NCI-H510A (cell line): ENCODE results near the gene CD4.

Source experiments
- DNase-seq: peaks from one replicate; lab custom pipeline; 2025; lab: John Stamatoyannopoulos, UW

Gene CD4

DNA sequence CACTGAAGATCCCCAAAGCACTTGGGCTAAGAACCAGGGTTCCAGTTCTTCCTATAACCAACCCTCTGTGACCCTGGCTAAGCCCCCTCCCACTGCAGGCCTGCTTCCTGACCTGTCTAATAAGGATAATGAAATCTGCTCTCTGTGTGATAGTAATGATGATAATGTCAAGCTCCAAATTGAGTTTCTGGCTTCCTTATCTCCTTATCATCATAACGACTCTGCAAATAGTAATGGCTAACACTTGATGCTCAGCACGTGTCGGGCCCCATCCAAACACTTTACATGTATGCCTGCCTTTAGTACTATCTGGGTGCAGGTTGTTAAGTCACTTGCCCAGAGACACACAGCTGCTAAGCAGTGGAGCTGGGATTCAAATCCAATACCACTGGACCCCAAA lies 27.3 kb downstream of the CD4 start:
- DNase-seq = no peak

DNA sequence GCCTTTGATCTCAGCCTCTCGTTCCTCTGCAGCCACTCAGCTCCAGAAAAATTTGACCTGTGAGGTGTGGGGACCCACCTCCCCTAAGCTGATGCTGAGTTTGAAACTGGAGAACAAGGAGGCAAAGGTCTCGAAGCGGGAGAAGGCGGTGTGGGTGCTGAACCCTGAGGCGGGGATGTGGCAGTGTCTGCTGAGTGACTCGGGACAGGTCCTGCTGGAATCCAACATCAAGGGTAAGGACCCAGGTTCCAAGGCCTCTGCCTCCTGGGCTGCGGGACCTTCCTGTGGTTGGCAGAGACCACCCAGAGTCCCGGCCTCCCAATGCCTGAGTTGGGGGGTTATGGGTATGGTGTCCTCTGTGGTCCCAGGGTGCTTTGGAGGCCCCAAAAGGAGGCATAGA lies 27.8 kb downstream of the CD4 start:
- no peak for DNase-seq

DNA sequence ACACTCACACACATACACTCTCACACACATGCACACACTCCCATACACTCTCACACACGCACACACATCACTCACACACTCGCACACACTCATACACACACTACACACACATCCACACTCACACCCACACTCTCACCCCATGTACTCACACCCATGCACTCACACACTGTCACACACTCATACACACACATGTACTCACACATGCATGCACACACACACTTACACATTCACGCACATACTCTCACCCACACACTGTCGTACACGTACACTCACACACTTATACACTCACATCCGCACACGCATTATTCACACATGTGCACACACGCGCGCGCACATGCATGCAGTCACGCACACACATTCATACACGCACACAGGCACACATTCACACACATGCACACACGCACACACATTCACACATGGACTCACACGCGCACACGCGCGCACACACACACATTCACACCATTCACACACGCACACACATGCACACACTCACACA lies 28.4 kb downstream of the CD4 start:
- DNase-seq = no peak

- DNase-seq = no peak
Measured at GRCh38 chr12:6818222-6818621, 28.9 kb downstream of the CD4 start.

DNA sequence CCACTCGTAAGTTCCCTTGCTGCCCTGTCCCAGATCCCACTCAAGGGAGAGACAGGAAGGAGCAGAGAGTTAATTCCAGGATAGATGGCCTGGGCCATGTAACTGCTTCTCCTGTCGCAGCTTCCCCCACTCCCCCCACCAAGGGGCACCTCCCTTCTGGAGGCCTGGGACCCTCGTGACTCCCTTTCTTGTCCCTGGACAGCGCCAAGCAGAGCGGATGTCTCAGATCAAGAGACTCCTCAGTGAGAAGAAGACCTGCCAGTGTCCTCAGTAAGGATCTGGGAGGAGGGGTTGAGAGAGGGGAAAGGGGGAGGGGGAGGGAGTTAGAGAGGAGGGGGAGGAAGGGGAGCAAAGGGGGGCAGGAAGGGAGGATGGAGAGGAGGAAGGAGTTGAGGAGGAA lies 29.3 kb downstream of the CD4 start:
- no peak for DNase-seq

DNA sequence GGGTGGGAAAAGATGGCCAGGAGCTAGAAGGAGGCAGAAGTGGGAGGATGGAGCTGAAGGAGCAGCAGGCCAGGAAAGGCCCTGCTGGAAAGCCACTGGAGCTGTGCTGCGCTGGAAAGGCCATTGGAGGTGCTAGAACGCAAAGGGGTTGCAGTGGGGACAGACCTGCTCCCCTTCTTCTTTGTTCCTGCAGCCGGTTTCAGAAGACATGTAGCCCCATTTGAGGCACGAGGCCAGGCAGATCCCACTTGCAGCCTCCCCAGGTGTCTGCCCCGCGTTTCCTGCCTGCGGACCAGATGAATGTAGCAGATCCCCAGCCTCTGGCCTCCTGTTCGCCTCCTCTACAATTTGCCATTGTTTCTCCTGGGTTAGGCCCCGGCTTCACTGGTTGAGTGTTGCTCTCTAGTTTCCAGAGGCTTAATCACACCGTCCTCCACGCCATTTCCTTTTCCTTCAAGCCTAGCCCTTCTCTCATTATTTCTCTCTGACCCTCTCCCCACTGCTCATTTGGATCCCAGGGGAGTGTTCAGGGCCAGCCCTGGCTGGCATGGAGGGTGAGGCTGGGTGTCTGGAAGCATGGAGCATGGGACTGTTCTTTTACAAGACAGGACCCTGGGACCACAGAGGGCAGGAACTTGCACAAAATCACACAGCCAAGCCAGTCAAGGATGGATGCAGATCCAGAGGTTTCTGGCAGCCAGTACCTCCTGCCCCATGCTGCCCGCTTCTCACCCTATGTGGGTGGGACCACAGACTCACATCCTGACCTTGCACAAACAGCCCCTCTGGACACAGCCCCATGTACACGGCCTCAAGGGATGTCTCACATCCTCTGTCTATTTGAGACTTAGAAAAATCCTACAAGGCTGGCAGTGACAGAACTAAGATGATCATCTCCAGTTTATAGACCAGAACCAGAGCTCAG lies 30.0 kb downstream of the CD4 start:
- DNase-seq = no peak

- no peak for DNase-seq
Measured at GRCh38 chr12:6820166-6820565, 30.8 kb downstream of the CD4 start.

GRCh38 chr12:6821591-6822425 lies 32.5 kb downstream of the CD4 start, which contains the start of gene GPR162:
GPR162 (plus strand) TSS chr12:6821821; CDS start chr12:6823899, 2,078 bp downstream.
- DNase-seq = no peak

DNA sequence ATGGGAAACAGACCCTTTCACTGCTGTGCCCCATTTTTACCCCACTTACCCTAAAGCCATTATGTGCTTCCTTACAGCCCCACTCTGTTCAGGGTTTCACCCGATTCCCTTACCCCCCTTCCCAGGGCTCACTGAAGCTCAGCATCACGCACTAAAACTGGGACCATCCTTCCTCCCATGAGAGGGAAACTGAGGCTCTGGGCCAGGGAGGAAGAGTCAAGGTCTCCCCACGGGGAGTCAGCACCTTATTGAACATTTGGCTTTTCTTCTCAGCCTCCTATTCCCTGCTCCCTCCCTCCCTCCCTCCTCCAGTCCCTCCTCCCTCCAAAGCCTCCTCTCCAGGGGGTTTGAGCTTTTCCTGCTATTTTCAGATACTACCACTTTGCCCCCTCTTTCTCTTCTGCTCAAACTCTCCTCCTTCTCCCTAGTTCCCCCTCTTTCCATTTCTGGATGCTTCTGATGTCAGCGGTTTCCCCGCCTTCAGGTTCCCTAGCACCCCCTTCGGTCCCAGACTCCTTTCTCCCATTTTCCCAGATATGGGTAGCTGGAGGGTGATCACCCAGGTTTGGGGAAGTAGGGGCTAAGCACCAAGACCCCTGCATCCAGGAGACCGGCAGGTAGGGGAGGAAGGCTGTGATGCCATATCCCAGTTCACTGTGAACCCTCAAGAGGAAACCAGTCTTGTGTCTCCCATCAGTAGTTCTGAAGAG lies 33.3 kb downstream of the CD4 start:
- DNase-seq = no peak

DNA sequence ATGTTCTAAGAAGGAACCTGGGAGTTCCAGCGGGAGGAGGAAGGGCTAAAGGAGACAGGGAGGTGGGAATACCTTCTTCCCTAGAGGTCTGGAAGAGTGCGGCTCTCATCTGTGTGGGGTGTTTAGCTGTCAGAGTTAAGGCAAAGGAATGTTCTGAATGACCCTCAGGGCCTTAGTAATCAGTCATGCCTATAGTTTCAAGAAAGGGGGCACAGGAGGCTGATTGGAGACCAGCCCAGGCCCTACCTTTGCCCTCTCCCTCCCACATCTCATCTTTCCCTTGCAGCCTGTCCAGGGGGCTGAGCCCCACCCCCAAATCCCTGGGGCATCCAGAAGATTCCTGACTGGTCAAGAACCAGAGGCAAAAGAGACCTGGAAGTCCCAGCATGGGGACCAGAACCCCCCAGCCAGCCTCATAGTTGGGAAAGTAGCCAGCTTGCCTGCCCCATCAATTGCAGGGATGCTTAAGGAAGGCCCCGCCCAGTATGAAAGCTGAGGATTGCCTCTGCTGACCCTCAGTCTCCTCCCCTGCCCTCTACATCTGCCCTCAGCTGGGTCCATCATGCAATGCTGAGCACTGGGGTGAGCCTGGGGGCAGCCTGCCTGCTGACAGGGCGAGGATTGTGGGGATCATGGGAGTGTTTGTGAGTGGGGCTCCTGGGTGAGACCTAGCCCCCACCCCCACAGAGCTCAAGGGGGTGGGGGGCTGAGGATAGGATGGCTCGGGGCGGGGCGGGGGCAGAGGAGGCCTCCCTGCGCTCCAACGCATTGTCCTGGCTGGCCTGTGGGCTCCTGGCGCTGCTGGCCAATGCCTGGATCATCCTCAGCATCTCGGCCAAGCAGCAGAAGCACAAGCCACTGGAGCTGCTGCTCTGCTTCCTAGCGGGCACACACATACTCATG lies 34.1 kb downstream of the CD4 start:
- DNase-seq = no peak

- DNase-seq = no peak
Measured at GRCh38 chr12:6824085-6824775, 34.9 kb downstream of the CD4 start.

GRCh38 chr12:6824901-6825381 lies 35.6 kb downstream of the CD4 start:
- no peak for DNase-seq

- DNase-seq = no peak
Measured at GRCh38 chr12:6825398-6826124, 36.2 kb downstream of the CD4 start.

DNA sequence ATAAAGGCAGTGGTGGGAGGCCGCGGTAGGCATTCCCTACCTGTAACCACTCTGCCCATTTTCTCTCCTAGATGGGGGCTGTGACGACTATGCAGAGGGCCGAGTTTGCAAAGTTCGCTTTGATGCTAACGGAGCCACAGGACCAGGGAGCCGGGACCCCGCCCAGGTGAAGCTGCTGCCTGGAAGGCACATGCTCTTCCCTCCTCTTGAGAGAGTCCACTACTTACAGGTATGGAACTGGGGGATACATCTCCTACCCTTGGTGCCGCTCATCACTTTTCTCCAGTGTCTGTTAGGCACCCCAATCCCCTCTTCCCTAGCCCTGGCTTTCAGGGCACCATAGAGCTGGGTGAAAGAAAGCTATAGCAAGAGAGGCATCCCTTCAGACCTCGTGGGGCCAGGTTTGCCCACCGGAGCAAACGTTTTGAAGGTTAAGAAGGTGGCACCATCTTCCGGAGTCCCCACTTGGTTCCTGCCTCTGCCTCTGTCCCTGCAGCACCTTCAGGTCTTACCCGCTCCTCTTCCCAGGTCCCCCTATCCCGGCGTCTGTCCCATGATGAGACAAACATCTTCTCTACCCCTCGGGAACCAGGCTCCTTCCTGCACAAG lies 36.9 kb downstream of the CD4 start:
- DNase-seq = no peak

GRCh38 chr12:6826734-6827436 lies 37.6 kb downstream of the CD4 start:
- DNase-seq = no peak

GRCh38 chr12:6827437-6827911 lies 38.1 kb downstream of the CD4 start:
- no peak for DNase-seq

GRCh38 chr12:6827982-6828780 lies 38.9 kb downstream of the CD4 start, which contains the start of gene P3H3:
P3H3 (plus strand) TSS chr12:6828407; CDS start chr12:6828441, 34 bp downstream.
- no peak for DNase-seq
